Nephron progenitor cell (in vitro differentiated cells): ENCODE data around the gene CFDP1.

Experiments
- DNase-seq: peaks from one replicate; pipeline ENCODE4 v3.0.0; 2021
- H3K27ac Mint-ChIP-seq: 2 replicates; pipeline ENCODE4 v1.8.0; 2021; ENCODE audit warnings: mild to moderate bottlenecking, moderate library complexity, mixed read lengths
- H3K27me3 Mint-ChIP-seq: 2 replicates; pipeline ENCODE4 v1.8.0; 2021; ENCODE audit warnings: mild to moderate bottlenecking, low read depth, mixed read lengths; ENCODE audit not compliant: poor library complexity
- H3K36me3 Mint-ChIP-seq: 2 replicates; pipeline ENCODE4 v1.8.0; 2021; ENCODE audit warnings: low read depth, mixed read lengths
- H3K4me1 Mint-ChIP-seq: 2 replicates; pipeline ENCODE4 v1.8.0; 2021; ENCODE audit warnings: mixed read lengths
- H3K4me3 Mint-ChIP-seq: 2 replicates; pipeline ENCODE4 v1.8.0; 2021; ENCODE audit warnings: mild to moderate bottlenecking, moderate library complexity, mixed read lengths
- H3K9me3 Mint-ChIP-seq: 2 replicates; pipeline ENCODE4 v1.8.0; 2021; ENCODE audit warnings: mild to moderate bottlenecking, moderate library complexity, mixed read lengths
- CTCF ChIP-seq: fragments of 200-600 bp; sonication (generic); IDR thresholded peaks from 2 replicates; pipeline ENCODE4 v1.5.0; 2021; ENCODE audit warnings: antibody characterized with exemption

The CFDP1 gene

DNA sequence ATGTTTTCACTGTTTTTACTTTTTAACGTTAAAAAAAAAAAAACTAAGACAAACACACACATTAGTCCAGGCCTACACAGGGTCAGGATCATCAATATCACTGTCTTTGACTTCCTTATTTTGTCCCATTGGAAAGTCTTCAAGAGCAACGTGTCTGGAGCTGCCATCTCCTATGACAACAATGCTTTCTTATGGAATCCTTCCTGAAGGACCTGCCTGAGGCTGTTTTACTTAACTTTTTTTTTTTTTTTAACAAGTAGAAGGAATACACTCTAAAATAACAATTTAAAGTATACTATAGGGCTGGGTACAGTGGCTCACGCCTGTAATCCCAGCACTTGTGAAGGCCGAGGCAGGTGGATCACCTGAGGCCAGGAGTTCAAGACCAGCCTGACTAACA, 110.1 kb downstream of the CFDP1 start:
- no peak for DNase-seq
- Mint-ChIP-seq H3K36me3 (peaks cover 16% of the 10 kb centered on the region), H3K27me3 (no peaks in the 10 kb centered on the region), H3K9me3 (no peaks in the 10 kb centered on the region), H3K4me1 (peaks cover 58% of the 10 kb centered on the region), H3K27ac (peak overlapping the region; percentile 80), H3K4me3 (no peak overlapping the region)
- no peak for TF ChIP-seq CTCF

GRCh38 chr16:75322740-75323139, 110.6 kb downstream of the CFDP1 start:
- H3K4me1 Mint-ChIP-seq: peaks cover 63% of the 10 kb centered on the region
- DNase-seq: no peak
- H3K4me3 Mint-ChIP-seq: no peak overlapping the region
- H3K27me3 Mint-ChIP-seq: no peaks in the 10 kb centered on the region
- H3K9me3 Mint-ChIP-seq: no peaks in the 10 kb centered on the region
- TF ChIP-seq CTCF: no peak
- peaks cover 14% of the 10 kb centered on the region for H3K36me3 Mint-ChIP-seq
- no peak overlapping the region for H3K27ac Mint-ChIP-seq

- TF ChIP-seq CTCF: no peak
- Mint-ChIP-seq H3K36me3 (peaks cover 23% of the 10 kb centered on the region), H3K4me1 (peaks cover 59% of the 10 kb centered on the region), H3K27ac (peak overlapping the region; percentile 93), H3K27me3 (no peaks in the 10 kb centered on the region), H3K4me3 (no peak overlapping the region), H3K9me3 (no peaks in the 10 kb centered on the region)
- DNase-seq: peak; percentile 35
Observed at GRCh38 chr16:75320435-75320834, 112.9 kb downstream of the CFDP1 start.

DNA sequence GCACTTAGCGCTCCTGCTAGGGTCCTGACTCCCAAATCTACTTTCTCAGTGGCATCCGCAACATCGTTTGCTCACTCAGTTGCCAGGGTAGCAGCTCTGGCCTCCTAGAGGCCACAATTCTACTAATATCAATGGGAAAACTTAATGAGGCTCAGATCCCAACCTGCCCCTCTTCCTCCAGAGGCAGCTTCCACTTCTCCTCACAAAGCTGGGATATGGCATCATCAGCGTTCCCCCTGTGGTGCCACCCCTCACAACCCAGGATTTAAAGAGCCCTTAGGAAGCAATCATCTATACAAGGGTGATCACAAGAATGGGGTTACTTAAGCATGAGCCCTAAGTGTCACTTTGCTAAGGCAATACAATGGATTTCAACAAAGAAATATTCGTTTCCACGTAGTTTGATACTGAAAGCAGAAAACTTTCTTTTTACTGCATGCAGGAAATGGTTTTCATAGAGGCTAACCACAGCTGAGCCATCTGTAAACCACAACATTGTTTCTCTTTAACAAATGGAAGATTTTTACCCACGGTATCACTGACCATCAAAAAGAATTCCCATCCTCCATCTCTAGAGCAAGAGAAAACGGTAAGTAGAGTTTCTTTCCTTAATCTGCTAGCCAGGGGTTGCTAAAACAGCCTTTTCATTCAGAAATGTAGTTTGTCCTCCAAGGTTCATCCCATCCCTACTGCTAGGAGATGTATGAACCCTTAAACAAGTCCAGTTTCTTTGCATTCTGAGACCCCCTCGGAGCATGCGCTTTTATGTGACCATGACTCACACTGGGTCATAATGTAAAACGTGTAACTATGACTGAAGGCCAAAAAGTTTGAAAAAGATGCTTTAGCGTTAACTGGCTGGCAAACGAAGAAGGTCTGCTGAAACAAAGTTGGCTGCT, 113.5 kb downstream of the CFDP1 start:
- Mint-ChIP-seq H3K4me1 (peaks cover 53% of the 10 kb centered on the region), H3K4me3 (no peak overlapping the region), H3K36me3 (peaks cover 24% of the 10 kb centered on the region), H3K27ac (peak overlapping the region; percentile 93), H3K27me3 (no peaks in the 10 kb centered on the region), H3K9me3 (no peaks in the 10 kb centered on the region)
- no peak for DNase-seq
- TF ChIP-seq CTCF: no peak

- Mint-ChIP-seq H3K27ac (no peak overlapping the region), H3K36me3 (peaks cover 27% of the 10 kb centered on the region), H3K27me3 (no peaks in the 10 kb centered on the region), H3K4me3 (no peak overlapping the region), H3K4me1 (peaks cover 42% of the 10 kb centered on the region), H3K9me3 (no peaks in the 10 kb centered on the region)
- TF ChIP-seq CTCF: no peak
- DNase-seq: no peak
Observed at GRCh38 chr16:75318737-75319136, 114.6 kb downstream of the CFDP1 start.

DNA sequence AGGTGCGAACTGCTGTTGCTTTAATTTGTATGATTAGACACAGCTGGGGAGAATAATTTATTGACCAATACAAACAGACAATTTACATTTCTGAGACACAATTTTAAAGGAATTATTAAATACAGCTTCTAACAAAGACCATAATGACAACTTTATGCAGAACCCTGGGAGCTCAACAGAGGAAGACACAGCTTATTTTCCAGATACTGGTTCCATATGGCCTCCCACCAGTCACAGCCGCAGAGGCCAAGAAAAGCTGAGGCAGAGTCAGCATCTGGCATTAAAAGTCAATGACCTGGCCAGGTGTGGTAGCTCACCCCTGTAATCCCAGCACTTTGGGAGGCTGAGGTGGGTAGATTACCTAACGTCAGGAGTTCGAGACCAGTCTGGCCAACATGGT, 115.8 kb downstream of the CFDP1 start:
- TF ChIP-seq CTCF: no peak
- Mint-ChIP-seq H3K36me3 (peaks cover 26% of the 10 kb centered on the region), H3K4me1 (peaks cover 39% of the 10 kb centered on the region), H3K4me3 (no peak overlapping the region), H3K27ac (peak overlapping the region; percentile 98), H3K9me3 (no peaks in the 10 kb centered on the region), H3K27me3 (peaks cover 2% of the 10 kb centered on the region)
- no peak for DNase-seq
